ENCODE measurements around the gene ASB12. TPM values are rescaled to one million over a fixed set of nuclear protein-coding genes. Genes with fewer than 3 reads are reported as not detected.
A peak's percentile ranks its signal among the peaks of the same experiment; 100 is the strongest.

ASB12 gene
- total RNA-seq, 1 donor = not detected

DNA sequence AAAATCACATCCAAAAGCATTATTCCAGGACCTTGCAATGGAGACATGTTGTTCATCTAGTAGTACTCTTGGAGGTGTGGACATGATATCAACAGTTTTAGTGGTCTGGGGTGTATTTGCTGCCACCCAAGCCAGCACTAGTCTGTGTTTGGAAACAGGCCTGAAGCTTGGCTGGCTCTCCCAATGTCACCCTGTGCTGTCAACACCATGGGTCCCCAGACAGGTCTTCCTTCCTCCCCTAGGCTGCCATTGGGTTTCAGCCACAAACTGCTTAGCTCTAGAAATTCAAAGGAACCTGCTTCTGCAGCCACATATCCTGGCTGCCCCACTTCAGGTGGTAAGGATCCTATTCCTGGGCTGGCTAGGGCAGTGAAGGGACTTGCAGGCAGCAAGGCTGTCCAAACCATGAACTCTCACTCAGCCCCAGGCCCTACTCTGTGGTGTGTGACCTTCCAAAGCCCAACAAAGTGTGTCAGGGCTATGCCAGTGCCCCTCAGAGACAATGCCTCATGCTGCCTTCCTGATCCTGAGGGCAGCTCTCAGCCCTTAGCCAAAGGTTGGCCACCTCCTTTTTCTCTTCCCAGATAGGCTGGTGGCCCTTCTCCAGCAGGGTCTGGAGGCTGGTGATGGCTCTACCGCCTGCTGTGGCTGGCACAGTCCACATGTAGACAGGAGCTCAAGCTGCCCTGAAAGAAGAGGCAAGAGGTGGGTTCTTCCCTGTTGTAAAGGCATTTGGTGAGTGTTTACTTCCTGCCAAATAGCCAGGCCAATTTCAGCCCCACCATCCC, 43.2 kb downstream of the ASB12 start:
- H3K4me3 ChIP-seq (ENCODE audit: low read depth, low read length) = no peak overlapping the region
- DNase-seq (ENCODE audit: low read depth) = no peak
- TF ChIP-seq, protein P1, sequence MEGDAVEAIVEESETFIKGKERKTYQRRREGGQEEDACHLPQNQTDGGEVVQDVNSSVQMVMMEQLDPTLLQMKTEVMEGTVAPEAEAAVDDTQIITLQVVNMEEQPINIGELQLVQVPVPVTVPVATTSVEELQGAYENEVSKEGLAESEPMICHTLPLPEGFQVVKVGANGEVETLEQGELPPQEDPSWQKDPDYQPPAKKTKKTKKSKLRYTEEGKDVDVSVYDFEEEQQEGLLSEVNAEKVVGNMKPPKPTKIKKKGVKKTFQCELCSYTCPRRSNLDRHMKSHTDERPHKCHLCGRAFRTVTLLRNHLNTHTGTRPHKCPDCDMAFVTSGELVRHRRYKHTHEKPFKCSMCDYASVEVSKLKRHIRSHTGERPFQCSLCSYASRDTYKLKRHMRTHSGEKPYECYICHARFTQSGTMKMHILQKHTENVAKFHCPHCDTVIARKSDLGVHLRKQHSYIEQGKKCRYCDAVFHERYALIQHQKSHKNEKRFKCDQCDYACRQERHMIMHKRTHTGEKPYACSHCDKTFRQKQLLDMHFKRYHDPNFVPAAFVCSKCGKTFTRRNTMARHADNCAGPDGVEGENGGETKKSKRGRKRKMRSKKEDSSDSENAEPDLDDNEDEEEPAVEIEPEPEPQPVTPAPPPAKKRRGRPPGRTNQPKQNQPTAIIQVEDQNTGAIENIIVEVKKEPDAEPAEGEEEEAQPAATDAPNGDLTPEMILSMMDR (IDR thresholded peaks at IDR 0.05; ENCODE audit: insufficient read depth, low read length) = no peak

DNA sequence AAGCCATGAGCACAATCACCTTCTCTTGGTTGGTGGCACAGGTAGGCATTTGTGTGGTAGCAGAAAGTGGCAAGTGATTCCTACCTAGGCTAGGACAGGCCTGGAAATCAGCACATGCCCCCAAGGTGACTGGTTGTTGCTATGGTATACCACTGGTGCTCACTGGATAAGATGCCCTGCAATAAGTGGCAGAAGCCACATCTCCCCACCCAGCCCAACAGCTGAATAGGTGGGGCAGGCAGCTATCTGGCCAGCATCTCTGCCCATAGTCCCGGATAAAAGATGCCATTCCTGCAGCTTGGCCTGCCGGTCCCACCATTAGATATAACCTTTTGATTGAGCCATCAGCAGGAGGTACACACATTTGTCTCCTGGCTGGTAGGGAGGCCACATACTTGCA, 46.0 kb downstream of the ASB12 start:
- H3K4me3 ChIP-seq (ENCODE audit: low read depth, low read length) = no peak overlapping the region
- DNase-seq (ENCODE audit: low read depth) = no peak
- TF ChIP-seq, protein P1 (IDR thresholded peaks at IDR 0.05; ENCODE audit: insufficient read depth, low read length) = no peak

DNA sequence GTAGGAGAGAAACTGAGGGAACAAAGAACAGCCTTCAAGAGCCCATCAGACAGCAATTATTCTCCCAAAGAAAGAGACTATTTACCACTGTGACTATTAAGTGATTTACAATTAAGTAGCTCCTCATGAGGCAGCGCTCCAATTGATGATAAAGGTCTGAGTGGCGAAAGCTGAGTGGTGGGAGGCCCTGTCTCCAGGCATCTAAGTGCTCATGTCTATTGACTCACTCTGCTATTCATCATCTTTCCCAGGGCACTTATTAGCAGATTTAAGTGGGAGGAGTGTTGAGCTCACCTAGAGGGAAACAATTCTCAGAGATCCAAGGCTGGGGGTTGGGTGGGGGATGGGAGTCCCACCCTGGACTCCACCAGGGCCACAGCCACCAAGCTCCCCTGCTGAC, 48.2 kb downstream of the ASB12 start:
- H3K4me3 ChIP-seq (ENCODE audit: low read depth, low read length) = no peak overlapping the region
- TF ChIP-seq, protein P1 (IDR thresholded peaks at IDR 0.05; ENCODE audit: insufficient read depth, low read length) = no peak
- no peak for DNase-seq (ENCODE audit: low read depth)

DNA sequence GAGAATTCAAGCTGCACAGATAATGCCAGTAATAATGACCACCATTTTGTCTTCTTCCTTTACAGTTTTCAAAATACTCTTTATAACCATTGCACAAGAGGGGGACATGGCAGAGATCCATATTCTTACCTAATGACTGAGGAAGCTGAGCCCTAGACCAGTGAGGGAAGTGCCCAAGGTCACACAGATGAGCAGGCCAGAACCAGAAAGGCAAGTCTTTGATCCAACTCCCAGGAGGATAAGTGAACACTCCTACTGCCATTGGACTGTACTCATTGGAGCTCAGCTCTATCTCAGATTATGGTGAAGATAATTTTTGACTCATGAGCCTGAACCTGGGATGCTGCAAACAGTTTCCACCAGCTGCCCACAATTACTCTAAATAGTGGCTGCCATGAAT, 53.5 kb downstream of the ASB12 start:
- H3K4me3 ChIP-seq (ENCODE audit: low read depth, low read length) = no peak overlapping the region
- peak; percentile 1 for DNase-seq (ENCODE audit: low read depth)
- TF ChIP-seq, protein P1 (IDR thresholded peaks at IDR 0.05; ENCODE audit: insufficient read depth, low read length) = no peak

Small RNA genes lying within 50 kb of the gene (small RNA-seq; reads per million reads assigned to genes)
- gene RN7SL799P = not detected

Other genes with a start within 250 kb of the ASB12 start
- 2.0 and 3.6 TPM in 2 replicates for gene AMER1, start 24.9 kb downstream of the ASB12 start, total RNA-seq (ENCODE audit: low replicate concordance)
- gene MTMR8, start 164.8 kb upstream of the ASB12 start, total RNA-seq (ENCODE audit: low replicate concordance) = 0.27 and 4.8 TPM in 2 replicates

All from fibroblast of the aortic adventitia (primary cell).